A204.1 (cell line): ENCODE results near the gene RASGRP2.

ENCODE experiments used
- FAIRE-seq: peaks from 2 replicates; lab custom pipeline; 2012; peaks lifted over from hg19 to GRCh38; lab: Jason Lieb, UNC

RASGRP2 gene

DNA sequence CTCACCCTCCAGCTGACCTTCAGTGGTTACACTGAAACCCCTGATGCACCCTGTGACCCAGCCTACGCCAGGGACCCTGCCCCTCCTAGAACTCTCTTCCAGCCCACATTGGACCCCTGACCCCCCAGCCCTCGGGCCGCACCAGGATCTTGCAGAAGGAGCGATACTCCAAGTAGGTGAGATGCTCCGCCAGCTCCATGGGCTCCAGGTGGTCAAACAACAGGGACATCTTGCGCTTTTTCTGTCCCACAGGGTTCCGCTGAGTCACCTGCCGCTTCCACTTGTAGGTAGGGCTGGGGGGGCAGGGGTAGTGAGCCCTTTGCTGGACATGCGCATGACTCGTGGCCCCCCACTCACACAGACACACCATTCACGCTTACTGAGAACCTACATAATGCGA lies 4.1 kb downstream of the RASGRP2 start:
- no peak for FAIRE-seq

DNA sequence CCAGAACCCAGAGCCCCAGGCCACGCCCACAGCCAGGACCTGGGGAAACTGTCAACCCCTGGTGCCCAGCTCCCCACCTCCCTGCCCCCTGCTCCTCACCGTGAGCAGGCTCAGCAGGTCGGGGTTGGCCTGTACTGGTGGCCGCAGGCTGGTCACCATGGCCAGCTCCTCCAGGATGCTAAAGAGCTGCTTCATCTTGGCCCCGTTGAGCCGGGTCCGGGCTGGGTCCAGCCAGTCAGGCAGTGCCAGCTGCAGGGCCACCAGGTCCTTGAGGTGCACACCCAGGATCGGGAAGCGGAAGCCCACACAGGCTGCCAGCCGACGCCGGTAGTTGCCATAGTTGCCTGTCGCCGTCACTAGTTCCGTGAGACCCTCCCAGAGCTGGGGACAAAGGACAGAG lies 7.3 kb downstream of the RASGRP2 start:
- FAIRE-seq = no peak

DNA sequence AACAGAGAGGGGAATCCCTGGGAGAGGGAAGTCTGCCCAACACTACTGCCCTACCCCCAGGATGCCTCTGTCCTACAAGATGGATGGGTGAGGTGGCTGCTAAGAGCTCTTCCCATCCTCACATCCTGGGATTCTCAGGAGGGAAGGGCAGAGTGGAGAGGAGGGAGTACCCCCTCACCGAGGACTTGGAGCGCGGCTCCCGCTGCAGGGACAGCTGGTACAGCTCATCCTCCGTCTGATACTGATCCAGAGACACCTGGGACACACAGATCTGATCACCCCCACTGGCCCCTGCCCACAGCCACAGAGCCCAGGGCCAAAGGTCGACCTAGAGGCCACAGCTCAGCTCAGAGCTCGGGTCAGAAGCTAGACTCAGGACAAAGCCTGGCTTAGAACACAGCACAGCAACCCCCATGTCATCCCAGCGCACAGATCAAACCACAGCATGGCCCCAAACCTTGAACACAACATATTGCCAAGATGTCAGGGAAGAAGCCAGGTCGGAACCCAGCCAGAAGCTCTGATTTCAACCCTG lies 8.2 kb downstream of the RASGRP2 start:
- no peak for FAIRE-seq

DNA sequence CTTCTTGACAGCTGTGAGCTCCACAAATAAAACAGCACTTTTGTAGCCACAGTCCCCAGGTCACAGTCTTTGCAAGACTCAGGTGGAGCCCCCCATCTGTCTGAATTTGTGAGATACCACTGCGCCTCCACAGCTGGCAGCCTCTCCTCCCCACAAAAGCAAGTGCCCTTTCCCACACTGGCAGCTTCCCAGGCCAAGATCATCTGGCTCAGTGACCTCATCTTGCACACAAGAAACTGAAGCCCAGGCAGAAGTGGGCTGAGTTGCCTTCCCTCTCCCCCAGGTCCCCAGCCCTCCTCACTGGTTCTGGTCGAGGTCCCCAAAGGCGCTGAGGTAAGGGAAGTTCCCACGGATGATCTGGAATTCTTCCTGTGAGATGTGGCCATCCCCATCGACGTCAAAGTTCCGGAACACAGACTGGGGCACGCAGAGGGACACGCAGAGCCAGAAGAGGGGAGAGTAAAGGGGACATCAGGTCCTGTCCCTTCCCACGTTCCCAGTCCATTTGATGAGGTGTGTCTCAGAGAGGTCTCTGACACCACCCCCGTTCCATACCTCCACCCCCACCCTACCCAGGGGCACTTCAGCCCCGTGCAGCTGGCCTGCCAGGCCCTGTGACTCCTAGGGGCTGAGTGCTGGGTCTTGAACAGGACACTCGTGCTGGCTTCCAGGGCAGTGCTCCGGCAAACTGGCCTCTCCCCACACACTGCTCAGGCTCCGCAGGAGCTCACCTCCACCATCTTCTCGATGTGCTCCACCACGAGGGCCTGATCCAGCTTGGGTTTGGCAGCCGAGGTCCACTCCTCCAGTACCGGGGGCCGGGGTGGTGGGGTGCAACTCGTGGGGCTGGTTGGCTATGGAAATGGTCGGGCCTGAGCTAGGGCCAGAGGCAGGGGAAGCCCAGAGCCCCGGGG lies 8.9 kb downstream of the RASGRP2 start:
- FAIRE-seq = no peak

DNA sequence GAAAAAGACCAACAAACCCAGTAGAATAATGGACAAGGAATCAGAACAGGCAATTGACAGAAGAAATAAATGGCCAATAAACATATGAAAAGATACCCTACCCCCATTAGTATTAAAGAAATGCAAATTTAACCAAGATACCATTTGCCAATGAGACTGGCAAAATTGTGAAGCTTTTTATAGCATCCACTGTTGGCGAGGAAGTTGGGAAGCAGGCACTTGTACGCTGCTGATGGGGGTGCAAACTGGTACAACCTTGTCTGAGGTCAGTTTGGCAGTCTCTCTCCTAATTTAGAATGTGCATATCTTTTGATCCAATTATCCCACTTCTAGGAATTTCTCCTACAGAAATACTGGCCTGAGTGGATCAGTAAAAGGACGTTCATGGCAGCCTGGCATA lies 12.3 kb downstream of the RASGRP2 start:
- no peak for FAIRE-seq

GRCh38 chr11:64729851-64730382 lies 14.0 kb downstream of the RASGRP2 start:
- FAIRE-seq = no peak

- no peak for FAIRE-seq
Observed at GRCh38 chr11:64728757-64729365, 15.1 kb downstream of the RASGRP2 start.

DNA sequence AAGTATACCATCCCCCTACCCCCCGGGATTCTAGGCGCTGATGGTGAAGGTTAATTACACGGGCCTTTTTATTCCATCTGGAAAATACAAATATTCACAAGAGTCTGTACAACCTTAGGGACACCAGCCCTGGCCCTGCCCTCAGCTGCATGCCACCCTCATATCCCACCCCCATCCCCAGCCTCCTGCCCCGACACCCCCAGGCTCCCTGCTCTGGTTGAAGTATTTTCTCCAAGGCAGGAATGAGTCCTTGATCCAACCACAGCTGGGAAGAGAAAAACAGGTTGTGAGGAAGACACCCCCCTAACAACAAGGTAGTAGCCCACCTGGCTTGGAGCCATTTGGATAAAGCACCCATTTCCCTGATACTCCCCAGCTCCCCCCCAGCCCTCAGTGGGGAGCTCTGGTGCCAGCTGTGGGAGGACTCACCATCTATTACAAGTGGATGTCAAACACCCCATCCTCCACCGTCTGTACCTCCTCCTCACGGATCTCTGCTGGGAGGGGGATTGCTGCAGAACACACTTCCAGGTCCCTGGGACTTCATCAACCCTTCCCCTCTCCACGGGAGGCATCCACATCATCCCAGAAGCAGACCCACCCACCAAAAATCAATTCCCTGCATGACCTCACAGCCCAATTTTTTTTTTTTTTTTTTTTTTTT lies 16.9 kb downstream of the RASGRP2 start:
- no peak for FAIRE-seq

GRCh38 chr11:64726211-64726641 lies 17.7 kb downstream of the RASGRP2 start:
- no peak for FAIRE-seq

DNA sequence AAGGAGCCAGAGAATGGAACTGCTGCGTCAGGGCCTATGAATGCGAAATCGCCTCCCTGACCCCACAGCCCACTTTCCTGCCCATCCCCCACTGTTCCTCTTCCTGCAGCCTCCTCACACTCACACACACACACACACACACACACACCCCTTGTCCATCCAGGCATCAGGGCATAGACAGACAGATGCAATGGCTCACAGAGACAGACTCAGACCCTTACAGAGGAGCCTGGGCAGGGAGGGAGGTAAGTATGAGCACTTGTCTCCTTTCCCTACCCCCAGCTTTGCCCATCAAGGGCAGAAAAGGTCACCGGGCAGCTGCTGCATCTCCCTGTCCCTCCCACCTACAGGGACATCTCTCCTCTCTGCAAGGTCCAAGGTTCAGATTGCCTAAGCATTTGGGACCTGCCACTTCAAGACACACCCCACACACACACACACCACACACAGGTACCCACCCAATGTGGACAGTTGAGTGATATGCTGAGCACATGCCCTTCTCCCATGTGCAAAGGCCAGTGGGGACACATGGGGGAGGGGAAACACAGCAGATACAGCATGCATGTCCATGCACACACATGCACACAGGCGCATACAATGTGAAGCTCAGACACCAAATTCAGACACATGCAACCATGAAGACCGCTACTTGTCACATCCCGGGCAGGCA lies 18.9 kb downstream of the RASGRP2 start:
- no peak for FAIRE-seq

DNA sequence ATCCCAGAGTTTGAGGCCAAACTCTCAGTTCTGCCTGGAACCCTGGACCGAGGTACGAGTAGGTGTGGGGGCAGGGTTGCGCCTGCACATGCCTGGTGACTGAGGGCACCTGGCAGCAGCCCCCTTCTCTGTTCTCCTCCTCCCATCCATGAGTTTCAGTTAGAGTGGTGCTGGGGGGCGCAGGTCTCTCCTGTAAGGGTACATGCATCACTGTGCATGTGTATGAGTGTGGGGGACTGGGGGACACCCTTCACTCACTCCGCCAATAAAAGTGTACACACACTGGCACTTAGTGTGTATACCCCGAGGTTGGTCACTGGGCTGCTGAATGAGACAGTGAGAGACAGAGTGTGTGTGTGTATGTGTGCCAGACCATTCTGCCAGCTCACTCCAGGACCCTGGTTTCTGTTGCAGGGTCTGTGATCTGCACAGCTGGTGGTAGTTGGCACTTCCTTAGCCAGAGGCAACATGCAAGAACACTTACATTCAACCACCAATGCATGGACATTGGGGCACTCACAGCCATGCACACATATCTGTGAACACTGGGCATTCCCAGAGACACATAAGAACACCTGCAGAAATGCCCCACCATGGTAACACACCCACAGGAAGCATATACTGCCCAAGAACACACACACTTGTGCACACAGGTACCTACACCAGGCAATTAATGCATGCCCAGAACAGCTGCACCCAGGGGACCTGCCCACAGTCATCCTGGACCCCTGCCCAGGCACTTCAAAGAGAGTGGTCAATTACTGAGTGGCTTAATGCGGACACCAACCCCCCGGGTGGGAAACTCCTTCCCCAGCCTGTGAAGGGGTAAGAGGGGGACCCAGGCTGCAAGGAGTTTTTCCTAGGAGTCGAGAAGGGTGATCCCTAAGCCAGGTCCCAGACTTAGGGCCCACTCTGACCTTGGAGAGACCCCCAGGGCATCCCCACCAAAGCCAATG lies 19.8 kb downstream of the RASGRP2 start:
- no peak for FAIRE-seq

DNA sequence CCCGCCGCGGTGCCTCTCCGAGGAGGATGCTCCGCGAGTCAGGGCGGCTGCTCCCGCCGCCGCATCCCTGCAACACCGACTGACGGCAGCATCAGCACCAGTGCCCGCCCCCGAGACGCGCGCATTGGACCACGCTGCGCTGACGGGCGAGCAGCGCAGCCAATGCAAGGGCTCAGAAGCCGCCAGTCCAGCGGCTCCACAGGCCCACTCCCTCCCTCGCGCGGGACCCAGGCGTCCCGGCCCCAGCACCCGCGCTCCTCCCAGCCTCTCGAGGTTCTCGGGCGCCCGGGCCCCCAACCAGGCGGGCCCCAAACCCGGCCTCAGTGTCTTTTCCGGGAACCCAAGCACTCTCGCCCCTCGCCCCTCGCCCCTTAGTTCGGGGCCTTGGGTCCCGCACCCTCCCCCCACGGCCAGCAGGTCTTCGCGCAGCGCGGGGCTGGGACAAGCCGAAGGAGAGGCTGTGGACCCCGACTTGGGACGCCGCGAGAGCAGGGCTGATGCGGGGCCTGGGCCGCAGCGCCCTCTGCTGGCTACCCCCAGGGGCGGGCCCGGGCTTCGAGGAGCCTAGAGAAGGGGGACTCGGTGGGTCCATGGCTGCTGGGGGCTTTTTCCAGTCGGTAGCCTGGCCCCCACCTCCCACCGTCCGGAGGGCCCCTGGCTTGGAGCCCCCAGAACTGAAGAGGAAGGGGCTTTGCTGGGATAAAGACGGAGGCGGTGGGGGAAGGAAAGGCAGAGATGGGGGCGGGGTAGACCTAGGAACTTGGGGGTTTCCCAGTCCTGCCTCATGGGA lies 20.6 kb downstream of the RASGRP2 start, which contains the start of gene NRXN2:
NRXN2 (minus strand) TSS at position 81 of the 790 bp plus-strand sequence. CDS start 9,498 bp downstream, outside the sequence.
- FAIRE-seq = no peak

DNA sequence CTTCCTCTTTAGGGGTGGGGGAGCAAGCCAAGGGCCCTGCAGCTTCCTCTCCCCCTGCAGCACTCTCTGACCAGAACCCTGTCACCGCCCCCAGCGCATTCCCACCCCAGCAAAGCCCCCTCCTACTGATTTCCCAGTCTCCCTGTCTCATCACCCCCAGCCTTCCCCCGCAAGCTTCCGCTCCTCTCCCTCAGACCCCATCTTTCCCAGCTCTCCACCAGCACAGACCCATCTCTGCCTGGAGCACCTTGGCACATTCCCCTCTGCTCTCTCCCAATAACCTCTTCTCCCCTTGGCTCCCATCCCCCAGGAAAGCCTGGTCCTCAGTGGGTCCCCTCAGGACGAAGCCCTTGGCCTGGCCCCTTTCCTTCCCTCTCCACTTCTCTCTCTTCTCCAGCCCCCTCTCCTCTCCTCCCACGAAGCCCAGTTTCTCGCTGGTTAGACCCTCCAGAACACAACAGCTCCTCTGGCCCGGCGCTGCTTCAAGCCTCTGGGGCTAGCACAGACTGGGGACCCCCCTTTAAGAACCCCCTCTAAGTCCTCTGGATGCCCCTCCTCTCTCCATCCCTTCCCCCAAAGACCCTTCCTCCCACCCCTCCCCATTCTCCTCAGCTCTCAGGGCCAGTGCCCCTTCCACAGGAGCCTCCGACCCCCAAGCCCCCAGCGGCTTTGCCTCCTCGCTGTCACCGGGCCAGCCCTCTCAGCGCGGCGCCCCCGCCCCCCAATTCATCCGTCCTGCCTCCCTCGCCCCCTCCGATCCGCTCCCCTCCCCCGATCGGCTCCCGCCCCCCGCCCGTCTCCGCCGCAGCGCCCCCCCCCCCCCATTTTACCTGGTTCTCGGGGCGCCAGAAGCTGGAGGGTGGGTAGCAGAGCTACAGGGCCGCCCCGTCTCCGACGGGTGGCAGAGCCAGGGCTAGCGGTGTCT lies 21.5 kb downstream of the RASGRP2 start:
- no peak for FAIRE-seq

DNA sequence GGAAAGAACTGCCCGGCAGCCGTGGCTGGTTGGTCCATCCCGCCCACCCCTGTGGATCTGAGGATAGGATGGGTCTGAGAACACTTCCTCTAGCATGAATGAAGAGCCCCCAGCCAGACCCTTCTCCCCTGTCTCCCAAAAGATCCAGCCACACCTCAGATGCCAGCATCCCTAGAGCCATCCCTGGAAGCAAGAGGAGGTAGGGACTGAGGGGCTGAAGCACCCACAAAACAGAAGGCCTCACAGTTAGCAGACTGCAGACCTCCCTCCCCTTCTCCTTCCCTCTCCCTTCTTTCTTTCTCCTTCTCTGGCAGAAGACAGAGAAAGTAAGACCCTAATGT lies 22.6 kb downstream of the RASGRP2 start:
- FAIRE-seq = no peak

DNA sequence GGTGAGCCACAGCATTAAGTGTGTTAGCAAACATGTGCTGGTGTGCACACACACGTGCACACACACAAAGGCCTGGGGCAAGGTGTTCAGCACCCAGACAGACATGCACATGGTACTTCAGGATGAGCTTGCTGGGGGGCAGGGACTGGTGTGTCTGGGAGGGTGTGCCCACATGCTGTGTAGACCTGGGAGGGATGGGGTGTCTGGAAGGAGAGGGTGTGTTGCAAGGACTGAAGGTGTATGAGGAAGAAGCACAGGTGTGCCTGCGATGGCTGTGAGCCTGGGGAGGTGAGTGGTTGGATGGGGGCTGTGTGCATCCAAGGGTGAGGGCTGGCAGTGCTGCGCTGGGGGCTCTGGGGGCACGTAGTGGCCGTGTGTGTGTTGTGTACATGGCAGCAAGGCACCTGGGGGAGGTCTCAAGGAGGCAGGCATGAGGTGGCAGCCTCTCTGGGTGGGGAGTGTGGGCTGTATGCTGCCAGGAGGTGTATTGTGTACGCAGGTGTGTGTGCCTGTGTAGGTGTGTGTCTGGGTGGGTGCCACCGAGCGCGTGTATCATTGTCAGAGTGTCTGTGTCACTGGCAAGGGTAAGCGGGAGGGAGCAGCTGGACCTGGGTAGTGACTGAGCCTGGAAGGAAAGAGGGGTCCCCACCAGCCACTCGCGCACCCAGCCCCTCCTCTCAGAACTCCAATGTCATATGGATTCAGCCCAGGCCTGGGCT lies 23.1 kb downstream of the RASGRP2 start:
- no peak for FAIRE-seq

DNA sequence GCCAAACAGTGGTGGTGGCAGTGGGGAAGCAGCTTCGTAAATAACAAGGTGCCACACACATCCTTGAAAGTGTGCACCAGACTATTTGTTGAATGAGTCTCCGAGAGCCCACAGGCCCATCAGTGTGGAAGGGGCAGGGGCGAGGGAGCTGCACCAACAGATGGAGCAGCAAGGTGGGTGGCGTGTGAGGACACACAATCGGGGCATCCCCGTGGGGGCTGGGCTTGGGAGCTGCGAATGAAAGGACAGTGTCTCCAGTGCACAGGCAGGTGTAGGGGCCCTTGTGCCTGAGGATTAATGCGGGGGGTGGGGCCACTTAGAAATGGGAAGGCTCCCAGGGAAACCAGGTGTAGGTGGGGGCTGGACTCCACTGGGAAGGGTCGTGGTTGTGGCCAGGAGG lies 23.8 kb downstream of the RASGRP2 start:
- no peak for FAIRE-seq

DNA sequence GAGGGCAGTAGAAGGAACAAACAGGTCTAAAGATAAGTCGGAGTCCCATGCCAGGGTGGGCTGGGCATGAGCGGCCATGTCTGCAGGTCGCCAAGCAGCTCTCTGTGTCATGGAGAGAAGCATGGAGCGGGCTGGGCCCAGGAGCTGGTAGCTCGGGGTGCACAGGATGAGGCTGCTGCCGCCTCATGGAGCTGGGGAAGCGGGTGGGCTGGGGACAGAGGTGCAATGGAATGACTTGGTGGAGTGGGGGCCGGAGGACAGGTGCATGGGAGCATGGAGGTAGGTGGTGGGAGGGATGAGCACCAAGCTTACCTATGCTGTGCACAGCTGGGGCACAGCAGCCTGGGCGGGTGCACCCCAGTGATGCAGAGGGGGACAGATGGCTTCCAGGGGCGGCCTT lies 24.5 kb downstream of the RASGRP2 start:
- FAIRE-seq = no peak

DNA sequence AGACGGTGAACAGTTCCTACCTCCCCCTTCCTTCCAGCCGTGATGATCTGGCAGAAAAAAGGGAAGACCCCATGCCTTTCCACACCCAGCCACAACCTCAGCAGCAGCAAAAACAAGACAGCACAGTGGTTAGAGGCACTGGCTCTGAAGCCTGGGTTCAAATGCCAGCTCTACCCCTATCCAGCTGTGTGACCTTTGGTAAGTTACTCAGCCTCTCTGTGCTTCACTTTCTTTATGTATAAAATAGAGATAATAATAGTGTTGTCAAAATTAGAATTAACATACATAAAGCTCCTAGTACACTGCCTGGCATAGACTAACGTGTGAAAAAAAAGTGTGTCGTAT lies 25.2 kb downstream of the RASGRP2 start:
- no peak for FAIRE-seq
